Measurements from ENCODE around the gene PKM.

GRCh38 chr15:72272997-72273352 is 42.0 kb upstream of the PKM start:
- TF ChIP-seq POLR2A (IDR thresholded peaks at IDR 0.05): no peak
- no peak for TF ChIP-seq CTCF (IDR thresholded peaks at IDR 0.05)

All from adrenal gland (tissue), 5 donors.